NCI-H1105 (cell line): Measurements from ENCODE around the gene AP2A1.

Experiments used
- DNase-seq: peaks from one replicate; lab custom pipeline; 2025; lab: John Stamatoyannopoulos, UW

The AP2A1 gene

GRCh38 chr19:49838885-49839588 is 72.2 kb downstream of the AP2A1 start:
- DNase-seq, result no peak

DNA sequence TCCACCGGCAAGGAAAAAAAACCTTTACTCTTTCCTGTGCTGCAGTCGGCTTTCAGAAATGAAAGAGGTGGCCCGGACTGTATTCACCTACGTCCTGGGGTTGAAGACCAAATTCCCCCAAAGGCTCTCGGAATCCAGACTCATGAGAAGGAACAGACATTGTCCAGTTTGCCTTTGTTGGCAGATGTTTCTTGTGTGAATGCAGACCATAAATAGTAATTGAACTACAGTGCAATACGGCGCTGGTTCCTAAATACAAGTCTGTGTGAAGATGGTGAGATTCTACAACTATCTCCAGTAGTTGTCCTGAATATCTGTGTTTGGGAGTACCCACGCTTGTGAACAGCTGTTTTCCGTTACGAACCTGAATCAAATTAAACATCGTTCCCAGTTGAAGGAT is 72.9 kb downstream of the AP2A1 start:
- DNase-seq, result no peak

DNA sequence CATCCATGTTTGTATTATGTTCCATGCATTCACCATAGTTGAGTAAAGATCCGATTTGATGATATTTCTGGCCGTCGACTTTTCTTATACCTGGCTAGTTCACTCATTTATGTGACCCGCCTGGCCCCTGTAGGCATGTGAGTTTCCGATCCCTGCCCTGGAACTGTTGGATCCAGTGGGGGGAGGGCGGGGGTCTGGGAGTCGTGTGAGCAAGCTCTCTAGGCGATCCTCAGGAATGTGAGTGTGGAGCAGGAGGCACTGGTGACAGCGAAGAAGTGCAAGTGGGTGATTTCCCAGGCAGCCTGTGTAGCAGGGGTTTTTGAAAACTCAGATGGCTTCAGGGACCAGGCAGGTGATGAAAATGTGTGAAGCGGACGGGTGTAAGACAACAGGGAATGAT is 73.5 kb downstream of the AP2A1 start:
- DNase-seq, result no peak

GRCh38 chr19:49840736-49841249 is 74.0 kb downstream of the AP2A1 start:
- DNase-seq, result no peak

- DNase-seq, result no peak
These were observed 76.5 kb downstream of the AP2A1 start for GRCh38 chr19:49843265-49843664.

DNA sequence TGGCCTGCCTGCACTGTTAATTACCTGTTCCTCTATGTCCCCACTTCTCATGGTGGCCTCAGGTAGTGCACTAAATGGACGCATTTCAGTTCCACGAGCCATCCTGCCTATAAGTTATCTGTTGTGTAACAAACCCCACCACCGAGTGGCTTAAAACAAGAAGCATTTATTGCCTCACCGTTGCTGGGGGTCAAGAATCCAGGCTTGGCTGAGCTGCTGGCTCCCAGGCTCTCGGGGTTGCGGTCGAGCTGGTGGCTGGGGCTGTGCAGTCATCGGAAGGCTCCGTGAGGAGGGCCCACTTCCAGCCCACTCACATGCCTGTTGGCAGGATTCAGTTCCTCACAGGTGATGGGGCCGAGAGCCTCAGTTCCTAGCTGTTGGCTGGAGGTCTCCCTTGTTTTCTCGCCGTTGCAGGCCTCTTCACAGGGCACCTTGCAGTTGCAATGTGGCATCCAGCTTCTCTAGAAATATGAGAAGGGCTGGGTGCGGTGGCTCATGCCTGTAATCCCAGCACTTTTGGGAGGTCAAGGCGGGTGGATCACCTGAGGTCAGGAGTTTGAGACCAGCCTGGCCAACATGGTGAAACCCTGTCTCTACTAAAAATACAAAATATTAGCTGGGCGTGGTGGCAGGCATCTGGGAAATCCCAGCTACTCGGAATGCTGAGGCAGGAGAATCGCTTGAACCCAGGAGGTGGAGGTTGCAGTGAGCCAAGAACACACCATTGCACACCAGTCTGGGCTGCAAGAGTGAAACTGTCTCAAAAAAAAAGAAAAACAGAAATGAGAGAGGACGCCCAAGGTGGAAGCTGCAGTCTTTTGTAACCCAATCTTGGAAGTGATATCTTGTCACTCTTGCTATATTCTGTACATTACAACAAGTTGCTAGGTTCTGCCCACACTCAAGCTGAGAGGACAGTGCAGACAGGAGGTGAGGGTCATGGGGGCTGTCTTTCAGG is 77.6 kb downstream of the AP2A1 start:
- DNase-seq, result no peak

DNA sequence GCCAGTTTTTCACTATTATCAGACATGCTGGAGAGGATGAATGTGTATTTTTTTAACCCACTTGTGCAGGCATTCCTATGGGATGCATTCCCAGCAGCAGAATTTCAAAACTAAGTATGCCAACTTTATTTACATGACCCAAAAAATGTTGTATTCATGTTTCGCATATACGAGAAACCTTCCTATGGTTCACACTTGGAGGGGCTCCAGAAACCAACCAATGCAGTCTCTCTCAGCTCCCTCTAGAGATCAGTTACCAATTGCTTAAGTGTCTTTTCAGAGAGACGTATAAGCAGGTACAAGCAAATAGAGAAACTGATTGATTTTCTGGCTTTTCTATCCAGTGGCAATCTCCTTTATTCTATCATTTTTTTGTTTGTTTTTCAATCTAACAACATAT is 78.6 kb downstream of the AP2A1 start:
- no peak for DNase-seq

DNA sequence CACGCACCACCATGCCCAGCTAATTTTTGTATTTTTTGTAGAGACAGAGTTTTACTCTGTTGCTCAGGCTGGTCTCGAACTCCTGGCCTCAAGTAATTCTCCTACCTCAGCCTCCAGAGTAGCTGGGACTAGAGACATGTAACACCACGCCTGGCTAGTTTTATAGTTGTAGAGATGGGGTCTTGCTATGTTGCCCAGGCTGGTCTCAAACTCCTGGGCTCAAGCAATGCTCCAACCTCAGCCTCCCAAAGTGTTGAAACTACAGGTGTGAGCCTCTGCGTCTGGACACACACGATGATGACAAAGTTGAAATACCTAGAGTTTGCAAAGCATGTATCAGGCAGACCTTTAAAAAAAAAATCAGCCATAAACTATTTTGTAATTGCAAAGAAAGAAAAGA is 79.6 kb downstream of the AP2A1 start:
- DNase-seq, result no peak

DNA sequence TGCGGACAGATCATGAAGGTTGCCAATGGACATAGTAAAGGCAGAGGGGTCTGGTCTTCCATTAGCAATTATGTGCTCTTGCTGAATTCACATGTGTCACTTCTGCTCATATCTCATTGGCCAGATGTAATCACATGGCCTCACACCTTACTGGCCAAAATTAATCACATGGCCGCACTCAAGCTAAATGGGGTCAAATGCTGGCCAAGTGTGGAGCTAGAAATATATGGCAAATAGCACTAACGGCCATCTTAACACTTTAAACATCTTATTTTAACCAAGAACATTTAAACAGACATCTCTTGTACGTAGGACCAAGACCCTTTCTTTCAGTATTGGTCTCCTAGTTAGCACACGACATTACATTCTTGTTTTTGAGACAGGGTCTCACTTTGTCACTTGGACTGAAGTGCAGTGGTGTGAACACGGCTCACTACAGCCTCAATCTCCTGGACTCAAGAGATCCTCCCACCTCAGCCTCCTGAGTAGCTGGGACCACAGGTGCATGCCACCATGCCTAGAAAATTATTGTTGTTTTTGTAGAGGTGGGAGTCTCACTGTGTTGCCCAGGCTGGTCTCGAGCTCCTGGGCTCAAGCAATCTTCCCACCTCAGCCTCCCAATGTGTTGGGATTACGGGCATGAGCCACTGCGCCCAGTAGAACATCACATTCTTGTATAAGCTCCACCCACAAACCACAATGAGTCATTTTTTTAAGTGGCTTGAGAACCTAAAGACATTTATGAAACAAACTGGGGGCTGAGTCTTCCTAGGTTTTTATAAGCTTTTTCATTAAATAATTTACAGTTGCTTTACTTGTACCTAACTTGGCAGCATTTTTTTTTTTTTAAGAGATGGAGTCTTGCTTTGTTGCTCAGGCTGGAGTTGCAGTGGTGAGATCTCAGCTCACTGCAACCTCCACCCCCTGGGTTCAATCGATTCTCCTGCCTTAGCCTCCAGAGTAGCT is 81.2 kb downstream of the AP2A1 start:
- no peak for DNase-seq

- DNase-seq, result no peak
These were observed 82.1 kb downstream of the AP2A1 start for GRCh38 chr19:49848938-49849337.

DNA sequence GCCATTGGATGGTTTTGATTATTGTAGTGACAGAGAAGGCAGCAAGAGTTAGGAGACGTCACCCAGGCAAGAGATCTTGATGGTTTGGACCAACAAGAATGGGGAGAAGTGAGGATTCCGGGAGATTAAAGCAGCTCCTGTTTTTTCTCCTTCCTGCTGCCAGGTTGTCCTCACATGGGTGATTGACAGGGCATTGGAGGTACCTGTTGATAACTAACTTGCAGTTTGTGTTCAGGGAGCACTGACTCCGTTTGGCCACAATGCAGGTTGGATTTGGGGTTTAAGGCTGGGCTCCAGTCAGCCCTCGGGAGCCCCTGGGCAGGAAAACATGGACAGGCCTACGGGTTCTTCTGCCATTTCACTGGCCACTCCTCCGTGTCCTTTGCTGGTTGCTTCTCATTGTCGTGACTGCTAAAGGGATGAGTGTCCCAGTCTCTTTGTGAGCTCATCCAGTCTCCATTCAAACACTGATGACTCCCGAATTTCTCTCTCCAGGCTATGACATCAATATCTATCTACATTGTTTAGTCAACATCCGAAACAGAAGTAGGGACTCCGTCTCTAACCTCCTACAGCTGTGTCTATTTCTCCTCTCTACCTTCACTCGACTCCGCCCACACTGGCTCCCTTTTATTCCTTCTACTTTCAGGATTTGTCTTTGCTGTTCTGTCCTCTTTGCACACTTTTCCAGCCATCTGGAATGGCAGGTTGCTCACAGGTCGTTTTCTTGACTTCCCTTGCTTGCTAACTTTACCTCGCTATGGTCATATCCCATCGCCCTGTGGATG is 82.8 kb downstream of the AP2A1 start:
- DNase-seq, result no peak

- DNase-seq, result no peak
These were observed 83.4 kb downstream of the AP2A1 start for GRCh38 chr19:49850221-49850486.

- peak; percentile 90 for DNase-seq
These were observed 83.9 kb downstream of the AP2A1 start, which contains the start of gene PTOV1 for GRCh38 chr19:49850487-49851342. TSS of gene PTOV1 (plus strand) at chr19:49851159.

GRCh38 chr19:49851456-49852259 is 84.9 kb downstream of the AP2A1 start:
- DNase-seq, result no peak

- DNase-seq, result no peak
These were observed 85.9 kb downstream of the AP2A1 start for GRCh38 chr19:49852631-49853126.

GRCh38 chr19:49853852-49854377 is 87.1 kb downstream of the AP2A1 start:
- no peak for DNase-seq

DNA sequence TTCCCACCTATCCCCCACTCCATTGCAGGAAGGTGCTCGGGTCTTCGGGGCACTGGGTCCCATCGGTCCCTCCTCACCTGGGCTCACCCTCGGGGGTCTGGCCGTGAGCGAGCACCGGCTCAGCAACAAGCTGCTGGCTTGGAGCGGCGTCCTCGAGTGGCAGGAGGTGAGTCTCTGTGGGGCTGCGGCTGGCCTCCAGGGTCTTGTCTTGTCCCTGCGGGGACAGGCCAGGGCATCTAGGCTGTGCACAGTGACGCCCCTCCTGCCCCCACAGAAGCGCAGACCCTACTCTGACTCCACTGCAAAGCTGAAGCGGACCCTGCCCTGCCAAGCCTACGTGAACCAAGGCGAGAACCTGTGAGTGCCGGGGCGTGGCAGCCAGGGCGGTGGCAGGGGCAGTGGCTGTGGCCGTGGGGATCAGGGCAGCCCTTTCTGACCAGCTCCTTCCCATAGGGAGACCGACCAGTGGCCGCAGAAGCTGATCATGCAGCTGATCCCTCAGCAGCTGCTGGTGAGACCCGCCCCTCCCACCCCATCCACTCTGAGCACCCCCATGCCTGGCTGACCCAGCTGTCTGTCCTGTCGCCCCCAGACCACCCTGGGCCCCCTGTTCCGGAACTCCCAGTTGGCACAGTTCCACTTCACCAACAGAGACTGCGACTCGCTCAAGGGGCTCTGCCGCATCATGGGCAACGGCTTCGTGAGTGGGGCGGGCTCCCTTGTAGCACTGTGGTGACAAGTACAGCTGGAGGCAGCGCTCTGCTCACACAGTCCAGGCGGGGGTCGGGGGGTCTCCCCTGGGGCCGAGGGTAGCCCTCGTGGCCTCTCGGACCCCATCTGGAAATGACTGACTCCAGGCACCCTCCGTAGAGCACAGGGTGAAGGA is 87.8 kb downstream of the AP2A1 start:
- no peak for DNase-seq

GRCh38 chr19:49855277-49855675 is 88.5 kb downstream of the AP2A1 start:
- DNase-seq, result no peak
